ENCODE measurements around the gene CTTN.

Gene CTTN

DNA sequence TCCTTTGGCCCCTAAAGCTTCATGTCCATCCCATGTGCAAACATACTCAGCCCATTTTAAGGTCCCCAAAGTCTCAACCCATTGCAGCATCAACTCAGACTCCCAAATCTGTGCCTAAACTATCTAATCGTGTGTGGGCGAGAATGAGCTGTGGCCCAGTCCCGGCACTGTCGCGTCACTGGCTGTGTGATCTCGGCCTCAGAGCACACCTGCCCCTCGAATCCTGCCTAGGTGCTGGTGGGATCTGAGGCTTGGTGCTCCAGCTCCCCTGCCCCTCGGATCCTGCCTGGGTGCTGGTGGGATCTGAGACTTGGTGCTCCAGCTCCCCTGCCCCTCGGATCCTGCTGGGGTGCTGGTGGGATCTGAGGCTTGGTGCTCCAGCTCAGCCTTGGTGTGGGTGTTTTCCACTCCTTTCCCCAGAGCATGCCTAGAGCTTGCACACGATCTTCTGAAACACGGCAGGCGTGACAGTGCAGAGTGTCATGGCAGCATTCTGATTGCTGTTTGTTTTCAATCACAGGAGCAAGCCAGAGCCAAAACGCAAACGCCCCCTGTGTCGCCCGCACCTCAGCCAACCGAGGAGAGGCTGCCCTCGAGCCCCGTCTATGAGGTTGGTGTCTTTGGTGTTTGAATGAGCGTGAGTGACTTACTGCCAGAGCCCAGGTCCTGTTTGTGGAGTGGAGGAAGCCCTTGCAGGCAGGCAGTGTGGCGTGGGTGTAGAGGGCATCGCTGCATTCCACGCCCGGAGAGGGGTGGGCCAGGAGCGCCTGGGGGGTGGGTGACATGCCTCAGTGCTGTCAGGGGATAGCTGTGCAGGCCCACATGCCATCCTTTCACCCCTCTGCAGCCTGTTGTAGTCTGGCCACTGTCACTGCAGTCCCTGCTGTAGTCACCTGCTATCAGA is 32.6 kb downstream of the CTTN start:
- no peak overlapping the region for H3K4me2 ChIP-seq (ENCODE audit: low read depth, low read length, poor library complexity, severe bottlenecking)
- H3K9ac ChIP-seq (ENCODE audit: low read depth, low read length, poor library complexity, severe bottlenecking): no peak overlapping the region
- no peaks in the 10 kb centered on the region for H3K36me3 ChIP-seq (ENCODE audit: insufficient read depth, low read length)
- H3K9me2 ChIP-seq (replicated peaks; ENCODE audit: low read depth, low read length): no peaks in the 10 kb centered on the region
- H4K20me1 ChIP-seq (ENCODE audit: insufficient read depth, low read length, poor library complexity, severe bottlenecking): no peaks in the 10 kb centered on the region
- TF ChIP-seq, protein P1, sequence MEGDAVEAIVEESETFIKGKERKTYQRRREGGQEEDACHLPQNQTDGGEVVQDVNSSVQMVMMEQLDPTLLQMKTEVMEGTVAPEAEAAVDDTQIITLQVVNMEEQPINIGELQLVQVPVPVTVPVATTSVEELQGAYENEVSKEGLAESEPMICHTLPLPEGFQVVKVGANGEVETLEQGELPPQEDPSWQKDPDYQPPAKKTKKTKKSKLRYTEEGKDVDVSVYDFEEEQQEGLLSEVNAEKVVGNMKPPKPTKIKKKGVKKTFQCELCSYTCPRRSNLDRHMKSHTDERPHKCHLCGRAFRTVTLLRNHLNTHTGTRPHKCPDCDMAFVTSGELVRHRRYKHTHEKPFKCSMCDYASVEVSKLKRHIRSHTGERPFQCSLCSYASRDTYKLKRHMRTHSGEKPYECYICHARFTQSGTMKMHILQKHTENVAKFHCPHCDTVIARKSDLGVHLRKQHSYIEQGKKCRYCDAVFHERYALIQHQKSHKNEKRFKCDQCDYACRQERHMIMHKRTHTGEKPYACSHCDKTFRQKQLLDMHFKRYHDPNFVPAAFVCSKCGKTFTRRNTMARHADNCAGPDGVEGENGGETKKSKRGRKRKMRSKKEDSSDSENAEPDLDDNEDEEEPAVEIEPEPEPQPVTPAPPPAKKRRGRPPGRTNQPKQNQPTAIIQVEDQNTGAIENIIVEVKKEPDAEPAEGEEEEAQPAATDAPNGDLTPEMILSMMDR (conservative IDR thresholded peaks at IDR 0.05; ENCODE audit: low read length): no peak
- no peak for TF ChIP-seq EZH2phosphoT487 (IDR thresholded peaks at IDR 0.05; ENCODE audit: borderline replicate concordance)
- H3K9me3 ChIP-seq (ENCODE audit: insufficient read depth, low read depth, low read length): no peaks in the 10 kb centered on the region
- H2AFZ ChIP-seq (ENCODE audit: low read length): no peak overlapping the region
- no peaks in the 10 kb centered on the region for H3K27me3 ChIP-seq (ENCODE audit: insufficient read depth, low read length, poor library complexity, severe bottlenecking)
- H3F3A ChIP-seq (ENCODE audit: low read depth): no peaks in the 10 kb centered on the region
- no peak overlapping the region for H3K4me3 ChIP-seq (ENCODE audit: low read length, poor library complexity, severe bottlenecking)
- no peaks in the 10 kb centered on the region for H3K4me1 ChIP-seq (ENCODE audit: insufficient read depth, low read length, poor library complexity, severe bottlenecking)
- H3K79me2 ChIP-seq (ENCODE audit: insufficient read depth, low read length): no peaks in the 10 kb centered on the region

DNA sequence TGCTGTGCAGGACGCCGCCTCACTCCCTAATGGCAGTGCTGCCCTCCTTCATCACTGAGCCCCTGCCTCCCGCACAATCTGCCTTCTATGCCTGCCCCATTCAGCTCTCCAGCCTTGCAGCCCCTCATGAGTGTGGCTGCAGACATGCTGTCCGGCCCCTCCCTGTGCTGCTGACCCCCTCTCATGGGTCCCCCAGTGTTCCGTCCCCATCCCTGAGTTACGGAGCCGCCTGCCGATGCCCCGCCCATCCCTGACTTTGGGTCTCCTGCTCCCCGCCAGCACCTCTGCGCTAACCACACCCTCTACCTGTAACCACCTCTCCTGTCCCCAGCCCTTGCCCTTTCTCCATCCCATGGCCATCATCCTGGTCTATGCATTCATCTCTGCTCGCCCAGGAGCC is 33.3 kb downstream of the CTTN start:
- H4K20me1 ChIP-seq (ENCODE audit: insufficient read depth, low read length, poor library complexity, severe bottlenecking): no peaks in the 10 kb centered on the region
- no peak overlapping the region for H3K9ac ChIP-seq (ENCODE audit: low read depth, low read length, poor library complexity, severe bottlenecking)
- H3K9me3 ChIP-seq (ENCODE audit: insufficient read depth, low read depth, low read length): no peaks in the 10 kb centered on the region
- no peak overlapping the region for H3K4me2 ChIP-seq (ENCODE audit: low read depth, low read length, poor library complexity, severe bottlenecking)
- H3K36me3 ChIP-seq (ENCODE audit: insufficient read depth, low read length): no peaks in the 10 kb centered on the region
- no peaks in the 10 kb centered on the region for H3K79me2 ChIP-seq (ENCODE audit: insufficient read depth, low read length)
- TF ChIP-seq EZH2phosphoT487 (IDR thresholded peaks at IDR 0.05; ENCODE audit: borderline replicate concordance): no peak
- TF ChIP-seq, protein P1 (conservative IDR thresholded peaks at IDR 0.05; ENCODE audit: low read length): no peak
- no peaks in the 10 kb centered on the region for H3K27me3 ChIP-seq (ENCODE audit: insufficient read depth, low read length, poor library complexity, severe bottlenecking)
- H3K9me2 ChIP-seq (replicated peaks; ENCODE audit: low read depth, low read length): no peaks in the 10 kb centered on the region
- H3F3A ChIP-seq (ENCODE audit: low read depth): no peaks in the 10 kb centered on the region
- H2AFZ ChIP-seq (ENCODE audit: low read length): no peak overlapping the region
- H3K4me1 ChIP-seq (ENCODE audit: insufficient read depth, low read length, poor library complexity, severe bottlenecking): no peaks in the 10 kb centered on the region
- H3K4me3 ChIP-seq (ENCODE audit: low read length, poor library complexity, severe bottlenecking): no peak overlapping the region

DNA sequence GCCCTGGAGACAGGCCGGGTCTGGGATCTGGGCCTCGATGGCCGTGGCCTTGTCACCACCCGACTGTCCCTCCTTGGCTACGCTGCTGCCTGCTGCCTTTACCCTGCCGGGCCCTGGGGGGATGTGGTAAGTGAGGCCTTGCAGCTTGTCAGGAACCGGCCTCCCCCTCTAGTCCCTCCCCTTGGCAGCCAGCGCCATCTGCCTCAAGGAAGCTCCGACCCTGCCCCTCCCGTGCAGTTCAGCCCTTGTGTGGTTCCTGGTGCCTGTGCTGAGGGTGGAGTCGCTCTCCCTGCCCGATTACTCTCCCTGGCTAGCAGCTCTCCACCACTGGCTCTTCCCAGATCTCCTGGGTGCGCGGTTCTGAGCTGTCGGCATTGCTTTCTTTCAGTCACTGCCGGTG is 33.7 kb downstream of the CTTN start:
- H2AFZ ChIP-seq (ENCODE audit: low read length): no peak overlapping the region
- no peaks in the 10 kb centered on the region for H3K27me3 ChIP-seq (ENCODE audit: insufficient read depth, low read length, poor library complexity, severe bottlenecking)
- TF ChIP-seq, protein P1 (conservative IDR thresholded peaks at IDR 0.05; ENCODE audit: low read length): no peak
- TF ChIP-seq EZH2phosphoT487 (IDR thresholded peaks at IDR 0.05; ENCODE audit: borderline replicate concordance): no peak
- no peaks in the 10 kb centered on the region for H3K79me2 ChIP-seq (ENCODE audit: insufficient read depth, low read length)
- H3K9me2 ChIP-seq (replicated peaks; ENCODE audit: low read depth, low read length): no peaks in the 10 kb centered on the region
- H3K4me3 ChIP-seq (ENCODE audit: low read length, poor library complexity, severe bottlenecking): no peak overlapping the region
- no peaks in the 10 kb centered on the region for H3K9me3 ChIP-seq (ENCODE audit: insufficient read depth, low read depth, low read length)
- H3F3A ChIP-seq (ENCODE audit: low read depth): no peaks in the 10 kb centered on the region
- H3K9ac ChIP-seq (ENCODE audit: low read depth, low read length, poor library complexity, severe bottlenecking): no peak overlapping the region
- no peak overlapping the region for H3K4me2 ChIP-seq (ENCODE audit: low read depth, low read length, poor library complexity, severe bottlenecking)
- H3K4me1 ChIP-seq (ENCODE audit: insufficient read depth, low read length, poor library complexity, severe bottlenecking): no peaks in the 10 kb centered on the region
- H4K20me1 ChIP-seq (ENCODE audit: insufficient read depth, low read length, poor library complexity, severe bottlenecking): no peaks in the 10 kb centered on the region
- H3K36me3 ChIP-seq (ENCODE audit: insufficient read depth, low read length): no peaks in the 10 kb centered on the region
